Natural killer cell (primary cell): ENCODE data around the gene CCDC181. TPM values are rescaled to one million over a fixed set of nuclear protein-coding genes. Genes with fewer than 3 reads are reported as not detected.
A peak's percentile ranks its signal among the peaks of the same experiment; 100 is the strongest.

Experiments
- ATAC-seq, 3 donors: fragments of 150-1000 bp in 2 of 3; fragments of 200-7000 bp in 1 of 3; cut with Tn5 transposase; 1 replicate in 1 of 3; 2 replicates in 2 of 3; pipeline ENCODE4 v1.10.0; 2021; ENCODE audit warnings: mild to moderate bottlenecking in 2 of 3, moderate library complexity in 2 of 3
- DNase-seq, 2 donors: peaks; one replicate each; pipeline versions ENCODE4 v3.0.0 to v3.0.0-alpha.2; 2013 to 2021; ENCODE audit warnings: mixed read lengths in 1 of 2
- H3K27ac ChIP-seq: one replicate; pipeline ENCODE4 v1.5.1; 2013; ENCODE audit warnings: mild to moderate bottlenecking, low read length
- H3K27me3 ChIP-seq: one replicate; pipeline ENCODE4 v1.6.1; 2013; ENCODE audit warnings: low read length; ENCODE audit not compliant: control insufficient read depth, insufficient read depth
- H3K36me3 ChIP-seq: one replicate; pipeline ENCODE4 v1.6.1; 2013; ENCODE audit warnings: low read length; ENCODE audit not compliant: control insufficient read depth, insufficient read depth
- H3K4me1 ChIP-seq: one replicate; pipeline ENCODE4 v1.6.1; 2013; ENCODE audit warnings: low read length; ENCODE audit not compliant: control insufficient read depth, insufficient read depth
- H3K4me3 ChIP-seq: one replicate; pipeline ENCODE4 v1.5.1; 2013; ENCODE audit warnings: low read length
- H3K9me3 ChIP-seq: one replicate; pipeline ENCODE4 v1.6.1; 2013; ENCODE audit warnings: low read length; ENCODE audit not compliant: control insufficient read depth, insufficient read depth
- H3K27ac Mint-ChIP-seq, 2 donors: one replicate each; pipeline ENCODE4 v1.8.0; 2022; ENCODE audit warnings: mild to moderate bottlenecking in 2 of 2, mixed read lengths in 2 of 2, moderate library complexity in 1 of 2
- H3K27me3 Mint-ChIP-seq, 2 donors: one replicate each; pipeline ENCODE4 v1.8.0; 2022; ENCODE audit warnings: low read depth in 2 of 2, mixed read lengths in 2 of 2
- H3K36me3 Mint-ChIP-seq: one replicate; pipeline ENCODE4 v1.8.0; 2022; ENCODE audit warnings: mixed read lengths
- H3K4me1 Mint-ChIP-seq, 2 donors: one replicate each; pipeline ENCODE4 v1.8.0; 2022; ENCODE audit warnings: mixed read lengths in 2 of 2
- H3K4me3 Mint-ChIP-seq: one replicate; pipeline ENCODE4 v1.8.0; 2022; ENCODE audit warnings: mild to moderate bottlenecking, moderate library complexity, mixed read lengths
- H3K9me3 Mint-ChIP-seq, 2 donors: one replicate each; pipeline ENCODE4 v1.8.0; 2022; ENCODE audit warnings: mixed read lengths in 2 of 2
- WGBS: methylation state at CpG from one replicate; pipeline ENCODE4 v1.1.7; 2013; ENCODE audit warnings: missing lambda C conversion rate; ENCODE audit not compliant: insufficient coverage; 5-methylcytosine and 5-hydroxymethylcytosine counted together
- intact Hi-C: fragments of 100-400 bp; cut with micrococcal nuclease; formaldehyde crosslinking; loops from one replicate; pipeline ENCODE4 v1.14.2; 2022
- total RNA-seq, 4 donors: library from RNA; stranded (reverse); fragments of 120-200 nt in 1 of 4; gene quantifications; one replicate each; pipeline versions ENCODE4 v1.2.3 to v1.2.4, GENCODE V29; 2013 to 2022
- TF ChIP-seq, protein P1 (sequence below): fragments of 200-600 bp; IDR thresholded peaks from one replicate; pipeline ENCODE4 v1.8.0; 2022; ENCODE audit warnings: antibody characterized with exemption

CCDC181 gene
- total RNA-seq, 3 donors from 2014 or later (not counting 1 experiment from before 2014, with no cell fraction given) = not detected

DNA sequence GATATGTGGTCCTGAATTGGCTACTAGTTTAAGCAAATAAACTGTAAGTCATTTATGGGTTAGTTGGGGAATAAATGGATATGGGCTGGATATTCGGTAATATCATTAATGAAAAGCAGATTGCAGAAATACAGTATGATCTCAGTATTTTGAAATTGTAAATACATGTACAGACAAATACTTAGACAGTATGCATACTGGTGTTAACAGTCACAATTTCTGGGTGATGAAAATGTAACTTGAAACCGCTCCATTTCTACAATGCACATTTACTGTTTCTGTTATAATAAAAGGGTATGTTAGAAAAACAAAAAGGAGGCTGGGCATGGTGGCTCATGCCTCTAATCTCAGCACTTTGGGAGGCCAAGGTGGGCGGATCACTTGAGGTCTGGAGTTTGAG lies 31.3 kb downstream of the CCDC181 start:
- Mint-ChIP-seq H3K36me3 (peaks cover 6% of the 10 kb centered on the region), H3K9me3 (no peaks in the 10 kb centered on the region), H3K4me1 (no peaks in the 10 kb centered on the region), H3K27ac (no peak overlapping the region), H3K27me3 (no peaks in the 10 kb centered on the region), H3K4me3 (no peak overlapping the region)
- TF ChIP-seq, protein P1, sequence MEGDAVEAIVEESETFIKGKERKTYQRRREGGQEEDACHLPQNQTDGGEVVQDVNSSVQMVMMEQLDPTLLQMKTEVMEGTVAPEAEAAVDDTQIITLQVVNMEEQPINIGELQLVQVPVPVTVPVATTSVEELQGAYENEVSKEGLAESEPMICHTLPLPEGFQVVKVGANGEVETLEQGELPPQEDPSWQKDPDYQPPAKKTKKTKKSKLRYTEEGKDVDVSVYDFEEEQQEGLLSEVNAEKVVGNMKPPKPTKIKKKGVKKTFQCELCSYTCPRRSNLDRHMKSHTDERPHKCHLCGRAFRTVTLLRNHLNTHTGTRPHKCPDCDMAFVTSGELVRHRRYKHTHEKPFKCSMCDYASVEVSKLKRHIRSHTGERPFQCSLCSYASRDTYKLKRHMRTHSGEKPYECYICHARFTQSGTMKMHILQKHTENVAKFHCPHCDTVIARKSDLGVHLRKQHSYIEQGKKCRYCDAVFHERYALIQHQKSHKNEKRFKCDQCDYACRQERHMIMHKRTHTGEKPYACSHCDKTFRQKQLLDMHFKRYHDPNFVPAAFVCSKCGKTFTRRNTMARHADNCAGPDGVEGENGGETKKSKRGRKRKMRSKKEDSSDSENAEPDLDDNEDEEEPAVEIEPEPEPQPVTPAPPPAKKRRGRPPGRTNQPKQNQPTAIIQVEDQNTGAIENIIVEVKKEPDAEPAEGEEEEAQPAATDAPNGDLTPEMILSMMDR = no peak
- Histone ChIP-seq H3K4me3 (no peak overlapping the region), H3K27me3 (no peaks in the 10 kb centered on the region), H3K4me1 (no peaks in the 10 kb centered on the region), H3K9me3 (no peaks in the 10 kb centered on the region), H3K36me3 (peaks cover 15% of the 10 kb centered on the region), H3K27ac (no peak overlapping the region)
- ATAC-seq (no peak), DNase-seq (no peak)
- 100% methylated on average over 1 of the region's 3 CpGs for WGBS
- intact Hi-C loops = no loop called here

DNA sequence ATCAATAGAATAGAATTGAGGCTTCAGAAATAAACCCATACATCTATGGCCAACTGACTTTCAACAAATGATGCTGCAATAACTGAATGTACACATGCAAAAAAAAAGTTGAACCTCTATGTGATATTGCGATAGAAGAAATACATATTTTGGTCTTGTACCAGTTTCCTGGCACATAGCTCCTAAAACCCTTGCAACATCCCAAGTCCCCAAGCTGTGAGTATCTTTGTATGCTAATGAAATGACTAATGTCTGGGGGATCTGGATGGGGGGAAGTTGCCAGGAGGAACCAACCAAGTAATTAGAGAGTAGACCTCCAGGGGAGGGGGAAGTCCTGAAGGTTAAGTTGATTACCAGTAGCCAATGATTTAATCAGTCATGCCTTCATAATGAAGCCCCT lies 34.9 kb downstream of the CCDC181 start:
- Histone ChIP-seq H3K27ac (no peak overlapping the region), H3K36me3 (peaks cover 41% of the 10 kb centered on the region), H3K27me3 (no peaks in the 10 kb centered on the region), H3K9me3 (no peaks in the 10 kb centered on the region), H3K4me3 (no peak overlapping the region), H3K4me1 (no peaks in the 10 kb centered on the region)
- H3K9me3 Mint-ChIP-seq = no peaks in the 10 kb centered on the region
- no peak overlapping the region for H3K27ac Mint-ChIP-seq
- TF ChIP-seq, protein P1 = no peak
- DNase-seq (no peak), ATAC-seq (no peak)
- peaks cover 19% of the 10 kb centered on the region for H3K36me3 Mint-ChIP-seq
- H3K4me3 Mint-ChIP-seq = no peak overlapping the region
- intact Hi-C loops = no loop called here
- H3K27me3 Mint-ChIP-seq = no peaks in the 10 kb centered on the region
- H3K4me1 Mint-ChIP-seq = peaks cover 5 to 11% of the 10 kb centered on the region in 2 donors
- WGBS = 100% methylated on average over 1 of the region's 1 CpG

DNA sequence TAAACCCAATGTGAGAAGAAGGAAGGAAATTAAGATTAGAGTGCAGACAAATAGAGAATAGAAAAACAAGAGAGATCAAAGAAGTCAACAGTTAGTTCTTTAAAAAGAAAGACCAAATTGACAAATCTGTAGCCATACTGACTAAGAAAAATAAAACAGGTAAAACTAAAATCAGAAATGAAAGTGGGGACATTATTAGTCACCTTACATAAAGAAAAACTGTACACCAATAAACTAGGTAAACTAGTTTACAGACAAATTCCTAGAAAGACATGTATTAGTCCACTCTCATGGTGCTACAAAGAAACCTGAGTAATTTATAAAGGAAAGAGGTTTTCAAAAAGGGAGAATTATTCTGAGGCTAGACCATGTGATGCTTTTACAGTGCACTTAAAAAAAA lies 37.0 kb downstream of the CCDC181 start:
- peaks cover 56% of the 10 kb centered on the region for H3K36me3 ChIP-seq
- H3K4me1 ChIP-seq = no peaks in the 10 kb centered on the region
- TF ChIP-seq, protein P1 = no peak
- Mint-ChIP-seq H3K9me3 (no peaks in the 10 kb centered on the region), H3K4me1 (peaks cover 5 to 11% of the 10 kb centered on the region in 2 donors), H3K36me3 (peaks cover 13% of the 10 kb centered on the region), H3K27ac (peak overlapping the region in 1 of 2 donors; percentile 1), H3K4me3 (no peak overlapping the region), H3K27me3 (no peaks in the 10 kb centered on the region)
- DNase-seq (no peak), ATAC-seq (no peak)
- H3K4me3 ChIP-seq = no peak overlapping the region
- intact Hi-C loops = no loop called here
- H3K27ac ChIP-seq = no peak overlapping the region
- no peaks in the 10 kb centered on the region for H3K9me3 ChIP-seq
- H3K27me3 ChIP-seq = no peaks in the 10 kb centered on the region

- H3K27me3 ChIP-seq = no peaks in the 10 kb centered on the region
- H3K36me3 Mint-ChIP-seq = peaks cover 13% of the 10 kb centered on the region
- intact Hi-C loops = no loop called here
- H3K4me1 ChIP-seq = no peaks in the 10 kb centered on the region
- peaks cover 71% of the 10 kb centered on the region for H3K36me3 ChIP-seq
- no peak overlapping the region for H3K4me3 Mint-ChIP-seq
- peaks cover 5 to 11% of the 10 kb centered on the region in 2 donors for H3K4me1 Mint-ChIP-seq
- no peak overlapping the region for H3K27ac ChIP-seq
- ATAC-seq (no peak), DNase-seq (no peak)
- no peak overlapping the region for H3K27ac Mint-ChIP-seq
- no peaks in the 10 kb centered on the region for H3K9me3 ChIP-seq
- no peaks in the 10 kb centered on the region for H3K9me3 Mint-ChIP-seq
- H3K4me3 ChIP-seq = no peak overlapping the region
- H3K27me3 Mint-ChIP-seq = no peaks in the 10 kb centered on the region
- TF ChIP-seq, protein P1 = no peak
These were observed 39.9 kb downstream of the CCDC181 start for GRCh38 chr1:169387399-169387798.
